H1 (cell line): ENCODE data around the gene SERPINA1. TPM values are rescaled to one million over a fixed set of nuclear protein-coding genes. Genes with fewer than 3 reads are reported as not detected.

ENCODE experiments used
- CEBPB ChIP-seq: IDR thresholded peaks from 2 replicates; pipeline ENCODE4 v1.6.1; 2012; ENCODE audit warnings: low read depth, low read length
- CHD7 ChIP-seq: fragments of 300-600 bp; sonication (generic); IDR thresholded peaks from 2 replicates; pipeline ENCODE4 v1.7.1; 2012; ENCODE audit warnings: low read length, moderate library complexity, mild to moderate bottlenecking, inconsistent platforms; ENCODE audit not compliant: insufficient replicate concordance
- CTBP2 ChIP-seq: IDR thresholded peaks from 2 replicates; pipeline ENCODE4 v1.7.0; 2011; ENCODE audit warnings: borderline replicate concordance, mild to moderate bottlenecking, moderate library complexity, mixed read lengths, low read length; ENCODE audit not compliant: insufficient read depth, insufficient read length
- polyA plus RNA-seq, 7 experiments: library from polyadenylated mRNA; depleted of rRNA in 3 of 7; stranded (reverse) in 5 of 7; unstranded in 2 of 7; fragments of >200 nt in 5 of 7; fragments of 200-250 nt in 2 of 7; gene quantifications; 1 replicate in 5 of 7; 2 replicates in 1 of 7; 4 replicates in 1 of 7; pipeline versions ENCODE4 v1.2.1 to v1.2.3, GENCODE V29; 2011 to 2013; ENCODE audit warnings: missing spikeins in 2 of 7, mixed read lengths in 2 of 7
- total RNA-seq: library from RNA; stranded (reverse); fragmentation: NEBNext Ultra II Directional; extraction: Animal tissue kit (Norgen Biotek cat#: 25700); gene quantifications from 2 replicates; pipeline ENCODE4 v1.2.1, GENCODE V29; 2021

Gene SERPINA1
- total and polyA plus RNA-seq, 2 of the 8 experiments (the other 6 are each of a cell fraction or from before 2014, with no cell fraction given), result 0.08 TPM; not detected in 1

DNA sequence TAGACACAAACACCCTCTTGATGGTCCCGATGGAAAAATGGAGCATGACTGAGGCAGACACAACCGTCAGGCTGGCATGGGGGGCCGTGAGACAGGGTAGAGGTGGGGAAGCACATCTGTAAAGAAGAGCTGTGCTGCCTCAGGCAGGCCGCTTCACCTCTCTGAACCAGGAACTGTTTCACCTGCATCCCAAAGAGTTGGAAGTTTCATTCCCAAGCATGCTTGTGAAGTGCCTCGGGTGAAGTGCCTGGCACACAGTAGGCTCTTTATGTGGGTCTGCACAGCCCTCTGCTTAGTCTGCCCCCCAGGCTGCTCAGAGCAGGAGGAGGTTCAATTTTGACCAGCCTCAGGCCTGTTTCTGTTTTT, 685 bp upstream of the SERPINA1 start (continued):
- TF ChIP-seq CHD7, result no peak
- no peak for TF ChIP-seq CTBP2
- TF ChIP-seq CEBPB, result no peak
